Fibroblast of lung (primary cell): ENCODE results near the gene TRIM8.

Experiments
- EZH2 ChIP-seq: IDR thresholded peaks from 2 replicates; pipeline ENCODE4 v1.5.1; 2012; ENCODE audit warnings: low read length, control low read depth, mild to moderate bottlenecking; ENCODE audit errors: missing control alignments
- TF ChIP-seq, protein P1 (sequence below), 2 donors: IDR thresholded peaks in 1 of 2; conservative IDR thresholded peaks in 1 of 2; 1 replicate in 1 of 2; 2 replicates in 1 of 2; pipeline ENCODE4 v1.5.1; 2011 to 2012; ENCODE audit warnings: low read length in 2 of 2, control low read depth in 1 of 2, inconsistent platforms in 1 of 2, low read depth in 1 of 2, mild to moderate bottlenecking in 1 of 2

DNA sequence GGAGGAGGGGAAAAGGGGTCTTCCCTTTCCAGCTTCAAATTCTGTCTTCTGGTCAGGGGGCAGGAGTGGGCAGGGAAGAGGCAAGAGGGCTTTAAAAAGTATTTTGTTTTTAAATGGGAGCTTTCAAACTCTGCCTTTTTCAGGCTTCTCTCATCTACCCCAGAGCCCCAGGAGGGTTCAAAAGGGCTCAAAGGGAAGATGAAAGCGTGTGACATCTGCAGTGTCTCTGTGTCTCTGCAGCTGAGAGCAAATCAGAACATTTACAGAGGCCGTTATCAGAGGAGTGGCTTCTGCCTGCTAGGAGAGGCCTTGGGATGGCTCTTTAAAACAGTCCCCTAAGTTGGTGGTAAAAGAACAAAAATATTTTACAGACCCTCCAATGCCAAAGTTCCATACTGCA lies 30.3 kb downstream of the TRIM8 start:
- TF ChIP-seq EZH2 = no peak
- TF ChIP-seq, protein P1, sequence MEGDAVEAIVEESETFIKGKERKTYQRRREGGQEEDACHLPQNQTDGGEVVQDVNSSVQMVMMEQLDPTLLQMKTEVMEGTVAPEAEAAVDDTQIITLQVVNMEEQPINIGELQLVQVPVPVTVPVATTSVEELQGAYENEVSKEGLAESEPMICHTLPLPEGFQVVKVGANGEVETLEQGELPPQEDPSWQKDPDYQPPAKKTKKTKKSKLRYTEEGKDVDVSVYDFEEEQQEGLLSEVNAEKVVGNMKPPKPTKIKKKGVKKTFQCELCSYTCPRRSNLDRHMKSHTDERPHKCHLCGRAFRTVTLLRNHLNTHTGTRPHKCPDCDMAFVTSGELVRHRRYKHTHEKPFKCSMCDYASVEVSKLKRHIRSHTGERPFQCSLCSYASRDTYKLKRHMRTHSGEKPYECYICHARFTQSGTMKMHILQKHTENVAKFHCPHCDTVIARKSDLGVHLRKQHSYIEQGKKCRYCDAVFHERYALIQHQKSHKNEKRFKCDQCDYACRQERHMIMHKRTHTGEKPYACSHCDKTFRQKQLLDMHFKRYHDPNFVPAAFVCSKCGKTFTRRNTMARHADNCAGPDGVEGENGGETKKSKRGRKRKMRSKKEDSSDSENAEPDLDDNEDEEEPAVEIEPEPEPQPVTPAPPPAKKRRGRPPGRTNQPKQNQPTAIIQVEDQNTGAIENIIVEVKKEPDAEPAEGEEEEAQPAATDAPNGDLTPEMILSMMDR (conservative IDR thresholded peaks at IDR 0.05 in 1 of 2, IDR thresholded peaks at IDR 0.05 in 1 of 2; ENCODE audit: low read depth in 1 of 2, low read length in 2 of 2) = no peak
